Tibial nerve (tissue), 3 donors: ENCODE results near the gene IZUMO1.

Experiments
- CTCF ChIP-seq, 5 experiments: fragments of 200-600 bp in 3 of 5; fragments of 450-650 bp in 2 of 5; sonication (generic) in 3 of 5; IDR thresholded peaks; one replicate each; pipeline ENCODE4 v1.5.1; 2016 to 2019; ENCODE audit warnings: antibody characterized with exemption in 5 of 5, mild to moderate bottlenecking in 3 of 5, moderate library complexity in 2 of 5
- POLR2A ChIP-seq, 2 donors: fragments of 450-650 bp; IDR thresholded peaks; one replicate each; pipeline ENCODE4 v1.6.1; 2017; ENCODE audit warnings: antibody characterized with exemption in 2 of 2, mild to moderate bottlenecking in 2 of 2, moderate library complexity in 2 of 2

- TF ChIP-seq POLR2A (IDR thresholded peaks at IDR 0.05) (no peak), CTCF (IDR thresholded peaks at IDR 0.05) (no peak)
Observed at GRCh38 chr19:48714759-48715675, 31.7 kb downstream of the IZUMO1 start.
